SK-N-SH treated with all-trans-retinoic acid at 6 μM for 48 hours (cell line): ENCODE results near the gene KLF6.

Experiments used
- ATAC-seq: fragments of 200-7000 bp; cut with Tn5 transposase; 3 replicates; pipeline ENCODE4 v1.9.1; 2020; ENCODE audit warnings: mild to moderate bottlenecking, moderate library complexity
- ARNTL ChIP-seq: fragments of 450-650 bp; formaldehyde crosslinking; IDR thresholded peaks from 2 replicates; pipeline ENCODE4 v1.5.0; 2020; ENCODE audit warnings: low read depth, mild to moderate bottlenecking, moderate library complexity, borderline replicate concordance
- BACH2 ChIP-seq: fragments of 250-450 bp; sonication (Bioruptor Pico); IDR thresholded peaks from 2 replicates; pipeline ENCODE4 v1.9.0; 2021; ENCODE audit warnings: mild to moderate bottlenecking, borderline replicate concordance
- CREB5 ChIP-seq: fragments of 250-450 bp; sonication (Bioruptor Pico); IDR thresholded peaks from 2 replicates; pipeline ENCODE4 v1.5.1; 2020; ENCODE audit warnings: low read depth, mild to moderate bottlenecking, moderate library complexity
- CSRNP3 ChIP-seq: fragments of 250-450 bp; sonication (Bioruptor Pico); IDR thresholded peaks from 2 replicates; pipeline ENCODE4 v1.5.1; 2021; ENCODE audit warnings: mild to moderate bottlenecking, moderate library complexity
- ESRRG ChIP-seq: fragments of 250-450 bp; sonication (Bioruptor Pico); IDR thresholded peaks from 2 replicates; pipeline ENCODE4 v1.6.1; 2021; ENCODE audit warnings: mild to moderate bottlenecking
- GLIS3 ChIP-seq: fragments of 250-450 bp; sonication (Bioruptor Pico); IDR thresholded peaks from 2 replicates; pipeline ENCODE4 v1.5.0; 2020; ENCODE audit warnings: mild to moderate bottlenecking, moderate library complexity
- ISL1 ChIP-seq: fragments of 250-450 bp; sonication (Bioruptor Pico); IDR thresholded peaks from 2 replicates; pipeline ENCODE4 v2.1.2; 2022; ENCODE audit warnings: mild to moderate bottlenecking, moderate library complexity
- OSR1 ChIP-seq: fragments of 250-450 bp; sonication (Bioruptor Pico); IDR thresholded peaks from 2 replicates; pipeline ENCODE4 v1.8.0; 2022; ENCODE audit warnings: moderate library complexity, mild to moderate bottlenecking, inconsistent platforms
- PATZ1 ChIP-seq: fragments of 250-450 bp; sonication (Bioruptor Pico); IDR thresholded peaks from 2 replicates; pipeline ENCODE4 v1.8.0; 2020; ENCODE audit warnings: mild to moderate bottlenecking, moderate library complexity, borderline replicate concordance
- POU6F1 ChIP-seq: fragments of 250-450 bp; sonication (Bioruptor Pico); IDR thresholded peaks from 2 replicates; pipeline ENCODE4 v1.8.0; 2021; ENCODE audit warnings: low read depth, mild to moderate bottlenecking, moderate library complexity, borderline replicate concordance
- PPARA ChIP-seq: fragments of 250-450 bp; sonication (Bioruptor Pico); IDR thresholded peaks from 2 replicates; pipeline ENCODE4 v1.5.0; 2020; ENCODE audit warnings: mild to moderate bottlenecking, borderline replicate concordance
- RARB ChIP-seq: fragments of 250-450 bp; sonication (Bioruptor Pico); IDR thresholded peaks from 2 replicates; pipeline ENCODE4 v1.8.0; 2021; ENCODE audit warnings: mild to moderate bottlenecking, moderate library complexity
- SNAI2 ChIP-seq: fragments of 250-450 bp; sonication (Bioruptor Pico); IDR thresholded peaks from 2 replicates; pipeline ENCODE4 v1.5.0; 2020; ENCODE audit warnings: mild to moderate bottlenecking, moderate library complexity
- TCF4 ChIP-seq: fragments of 250-450 bp; sonication (Bioruptor Pico); IDR thresholded peaks from 2 replicates; pipeline ENCODE4 v1.8.0; 2021; ENCODE audit warnings: mild to moderate bottlenecking, moderate library complexity, borderline replicate concordance
- TOX ChIP-seq: fragments of 250-450 bp; sonication (Bioruptor Pico); IDR thresholded peaks from 2 replicates; pipeline ENCODE4 v1.8.0; 2021; ENCODE audit warnings: mild to moderate bottlenecking, moderate library complexity, borderline replicate concordance
- TSHZ2 ChIP-seq: fragments of 250-450 bp; sonication (Bioruptor Pico); IDR thresholded peaks from 2 replicates; pipeline ENCODE4 v1.5.0; 2020; ENCODE audit warnings: mild to moderate bottlenecking, moderate library complexity
- ZC3H10 ChIP-seq: fragments of 250-450 bp; sonication (Bioruptor Pico); IDR thresholded peaks from 2 replicates; pipeline ENCODE4 v1.5.1; 2021; ENCODE audit warnings: mild to moderate bottlenecking, moderate library complexity
- ZFP3 ChIP-seq: fragments of 250-450 bp; sonication (Bioruptor Pico); IDR thresholded peaks from 2 replicates; pipeline ENCODE4 v1.5.0; 2020; ENCODE audit warnings: mild to moderate bottlenecking, moderate library complexity
- ZNF565 ChIP-seq: fragments of 450-650 bp; formaldehyde crosslinking; conservative IDR thresholded peaks from 2 replicates; pipeline ENCODE4 v1.5.0; 2020; ENCODE audit warnings: low read depth, mild to moderate bottlenecking, moderate library complexity
- ZNF70 ChIP-seq: fragments of 450-650 bp; formaldehyde crosslinking; IDR thresholded peaks from 2 replicates; pipeline ENCODE4 v1.5.0; 2020; ENCODE audit warnings: mild to moderate bottlenecking, moderate library complexity

KLF6 gene

GRCh38 chr10:3765146-3765545 is 19.9 kb downstream of the KLF6 start:
- TF ChIP-seq CSRNP3 (no peak), ISL1 (CRISPR knock-in tag) (no peak), GLIS3 (CRISPR knock-in tag) (no peak), ARNTL (CRISPR knock-in tag) (no peak), ESRRG (CRISPR knock-in tag) (no peak), OSR1 (CRISPR knock-in tag) (no peak), ZC3H10 (no peak), TCF4 (no peak), PATZ1 (CRISPR knock-in tag) (no peak), TOX (CRISPR knock-in tag) (no peak), BACH2 (CRISPR knock-in tag) (no peak), PPARA (no peak), CREB5 (CRISPR knock-in tag) (no peak)
- ATAC-seq: no peak

- no peak; the same call in 2 of the 3 replicates for ATAC-seq
- no peak for TF ChIP-seq BACH2 (CRISPR knock-in tag)
- TF ChIP-seq SNAI2: no peak
- TF ChIP-seq RARB (CRISPR knock-in tag): no peak
- no peak for TF ChIP-seq OSR1 (CRISPR knock-in tag)
- no peak for TF ChIP-seq ZFP3
- TF ChIP-seq TSHZ2 (CRISPR knock-in tag): no peak
- no peak for TF ChIP-seq ZC3H10
- TF ChIP-seq ISL1 (CRISPR knock-in tag): no peak
- TF ChIP-seq TOX (CRISPR knock-in tag): no peak
- no peak for TF ChIP-seq CSRNP3
- no peak for TF ChIP-seq POU6F1 (CRISPR knock-in tag)
- TF ChIP-seq ZNF565: no peak
- no peak for TF ChIP-seq GLIS3 (CRISPR knock-in tag)
- no peak for TF ChIP-seq ARNTL (CRISPR knock-in tag)
- no peak for TF ChIP-seq ZNF70 (CRISPR knock-in tag)
These were observed 20.3 kb downstream of the KLF6 start for GRCh38 chr10:3764626-3765112.
